ENCODE measurements around the gene TNFRSF1B. TPM values are rescaled to one million over a fixed set of nuclear protein-coding genes. Genes with fewer than 3 reads are reported as not detected.
A peak's percentile ranks its signal among the peaks of the same experiment; 100 is the strongest.

TNFRSF1B gene
- total RNA-seq, 1 donor from 2014 or later = 16.2 TPM

DNA sequence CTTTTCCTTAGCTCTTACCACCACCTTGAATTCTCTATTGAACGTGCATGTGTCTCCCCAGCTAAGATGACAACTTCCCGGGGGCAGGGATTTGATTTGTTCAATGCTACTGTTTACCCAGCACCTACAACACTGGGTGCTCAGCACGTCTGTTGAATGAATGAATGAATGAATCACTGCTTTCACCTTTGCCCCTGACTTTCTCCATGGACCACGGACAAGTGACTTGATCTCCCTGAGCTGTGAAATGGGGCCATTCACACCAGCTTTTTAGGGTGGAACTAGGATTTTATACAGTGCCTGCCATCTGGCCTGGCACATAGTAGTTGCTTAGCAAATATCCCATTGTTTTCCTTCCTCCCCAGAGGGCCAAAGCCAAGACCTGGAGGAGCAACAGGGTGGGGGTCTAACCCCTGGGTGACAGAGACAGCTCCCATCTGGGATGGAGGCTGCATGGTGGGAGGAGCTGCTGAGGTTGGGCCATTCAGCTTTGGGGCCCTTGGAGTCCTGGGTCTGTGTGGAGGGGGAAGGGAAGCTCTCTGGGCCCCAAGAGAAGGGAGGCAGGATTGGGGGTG, 15.7 kb downstream of the TNFRSF1B start:
- Histone ChIP-seq H3K27ac (replicated peaks) (peak overlapping the region; percentile 94), H3K27me3 (ENCODE audit: low read depth) (peaks cover 8% of the 10 kb centered on the region), H3K4me1 (peaks cover 94% of the 10 kb centered on the region), H3K9me3 (replicated peaks) (no peaks in the 10 kb centered on the region), H3K4me3 (no peak overlapping the region), H3K36me3 (no peaks in the 10 kb centered on the region)
- intact Hi-C loops (cut with micrococcal nuclease) = no loop called here
- TF ChIP-seq, protein P1, sequence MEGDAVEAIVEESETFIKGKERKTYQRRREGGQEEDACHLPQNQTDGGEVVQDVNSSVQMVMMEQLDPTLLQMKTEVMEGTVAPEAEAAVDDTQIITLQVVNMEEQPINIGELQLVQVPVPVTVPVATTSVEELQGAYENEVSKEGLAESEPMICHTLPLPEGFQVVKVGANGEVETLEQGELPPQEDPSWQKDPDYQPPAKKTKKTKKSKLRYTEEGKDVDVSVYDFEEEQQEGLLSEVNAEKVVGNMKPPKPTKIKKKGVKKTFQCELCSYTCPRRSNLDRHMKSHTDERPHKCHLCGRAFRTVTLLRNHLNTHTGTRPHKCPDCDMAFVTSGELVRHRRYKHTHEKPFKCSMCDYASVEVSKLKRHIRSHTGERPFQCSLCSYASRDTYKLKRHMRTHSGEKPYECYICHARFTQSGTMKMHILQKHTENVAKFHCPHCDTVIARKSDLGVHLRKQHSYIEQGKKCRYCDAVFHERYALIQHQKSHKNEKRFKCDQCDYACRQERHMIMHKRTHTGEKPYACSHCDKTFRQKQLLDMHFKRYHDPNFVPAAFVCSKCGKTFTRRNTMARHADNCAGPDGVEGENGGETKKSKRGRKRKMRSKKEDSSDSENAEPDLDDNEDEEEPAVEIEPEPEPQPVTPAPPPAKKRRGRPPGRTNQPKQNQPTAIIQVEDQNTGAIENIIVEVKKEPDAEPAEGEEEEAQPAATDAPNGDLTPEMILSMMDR (IDR thresholded peaks at IDR 0.05; ENCODE audit: borderline replicate concordance) = no peak
- DNase-seq = no peak

DNA sequence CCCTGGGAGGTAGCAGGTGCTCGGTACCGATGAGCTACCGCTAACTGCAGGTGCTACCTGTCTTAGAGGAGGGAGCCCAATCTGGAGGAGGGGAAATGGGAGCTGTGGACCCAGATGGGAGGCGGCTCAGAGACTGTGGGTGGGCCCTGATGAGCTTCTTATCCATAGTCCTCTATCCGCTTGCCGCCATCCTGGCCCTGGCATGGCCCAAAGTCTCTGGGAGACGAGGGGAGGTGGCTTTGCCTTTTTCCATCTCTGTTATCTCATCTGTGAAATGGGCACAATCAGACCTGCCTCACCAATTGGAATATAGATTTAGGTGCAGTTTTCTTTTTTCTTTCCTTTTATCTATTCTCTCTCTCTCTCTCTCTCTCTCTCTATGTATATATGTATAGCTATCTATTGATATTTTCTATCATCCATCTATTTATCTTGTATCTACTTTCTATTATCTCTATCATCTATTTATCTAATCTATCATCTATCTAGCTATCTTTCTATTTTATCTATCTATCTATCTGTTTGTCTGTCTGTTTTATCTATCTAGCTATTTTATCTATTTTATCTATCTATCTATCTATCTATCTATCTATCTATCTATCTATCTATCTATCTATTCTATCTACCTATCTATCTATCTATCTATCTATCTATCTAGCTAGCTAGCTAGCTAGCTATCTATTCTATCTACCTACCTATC, 16.5 kb downstream of the TNFRSF1B start:
- intact Hi-C loops (cut with micrococcal nuclease) = no loop called here
- DNase-seq = no peak
- no peaks in the 10 kb centered on the region for H3K9me3 ChIP-seq (replicated peaks)
- TF ChIP-seq, protein P1 (IDR thresholded peaks at IDR 0.05; ENCODE audit: borderline replicate concordance) = no peak
- H3K27ac ChIP-seq (replicated peaks) = peak overlapping the region; percentile 94
- H3K4me1 ChIP-seq = peaks cover 94% of the 10 kb centered on the region
- no peak overlapping the region for H3K4me3 ChIP-seq
- H3K36me3 ChIP-seq = no peaks in the 10 kb centered on the region
- peaks cover 4% of the 10 kb centered on the region for H3K27me3 ChIP-seq (ENCODE audit: low read depth)

DNA sequence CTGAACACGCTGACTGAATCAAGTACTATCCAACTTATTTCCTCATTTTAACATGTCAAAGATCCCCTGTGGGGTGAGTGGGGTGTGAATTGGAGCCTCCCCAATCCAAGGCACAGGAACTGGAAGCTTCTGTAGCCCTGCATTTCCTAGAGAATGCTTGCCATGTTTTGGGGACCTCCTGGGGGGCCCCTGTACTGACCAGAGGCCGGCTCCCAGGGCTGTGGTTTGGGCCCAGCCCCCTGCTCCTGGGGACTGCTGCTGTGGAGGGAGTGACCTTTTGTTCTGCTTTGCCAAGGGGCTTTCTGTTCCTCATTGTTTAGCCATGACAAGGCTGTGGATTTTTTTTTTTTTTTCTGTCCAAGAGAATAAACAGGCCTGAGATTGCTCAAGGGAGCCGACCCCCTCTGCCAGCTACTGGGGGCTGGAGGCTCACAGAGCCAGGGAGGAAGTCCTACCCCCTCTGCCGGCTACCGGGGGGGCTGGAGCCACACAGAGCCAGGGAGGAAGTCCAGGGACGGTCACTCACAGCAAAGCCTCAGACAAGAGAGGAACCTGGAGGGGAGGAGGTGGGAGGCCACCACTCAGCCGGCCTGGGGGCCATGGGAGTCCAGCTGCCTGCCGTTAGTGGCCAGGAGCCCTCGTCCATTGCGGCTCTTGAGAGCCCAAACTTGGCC, 17.4 kb downstream of the TNFRSF1B start:
- peak overlapping the region; percentile 56 for H3K4me3 ChIP-seq
- peak overlapping the region; percentile 94 for H3K27ac ChIP-seq (replicated peaks)
- TF ChIP-seq, protein P1 (IDR thresholded peaks at IDR 0.05; ENCODE audit: borderline replicate concordance) = peak; percentile 51
- intact Hi-C loops (cut with micrococcal nuclease) = no loop called here
- no peaks in the 10 kb centered on the region for H3K9me3 ChIP-seq (replicated peaks)
- H3K36me3 ChIP-seq = no peaks in the 10 kb centered on the region
- H3K27me3 ChIP-seq (ENCODE audit: low read depth) = peaks cover 4% of the 10 kb centered on the region
- H3K4me1 ChIP-seq = peaks cover 94% of the 10 kb centered on the region
- peak; percentile 86 for DNase-seq

DNA sequence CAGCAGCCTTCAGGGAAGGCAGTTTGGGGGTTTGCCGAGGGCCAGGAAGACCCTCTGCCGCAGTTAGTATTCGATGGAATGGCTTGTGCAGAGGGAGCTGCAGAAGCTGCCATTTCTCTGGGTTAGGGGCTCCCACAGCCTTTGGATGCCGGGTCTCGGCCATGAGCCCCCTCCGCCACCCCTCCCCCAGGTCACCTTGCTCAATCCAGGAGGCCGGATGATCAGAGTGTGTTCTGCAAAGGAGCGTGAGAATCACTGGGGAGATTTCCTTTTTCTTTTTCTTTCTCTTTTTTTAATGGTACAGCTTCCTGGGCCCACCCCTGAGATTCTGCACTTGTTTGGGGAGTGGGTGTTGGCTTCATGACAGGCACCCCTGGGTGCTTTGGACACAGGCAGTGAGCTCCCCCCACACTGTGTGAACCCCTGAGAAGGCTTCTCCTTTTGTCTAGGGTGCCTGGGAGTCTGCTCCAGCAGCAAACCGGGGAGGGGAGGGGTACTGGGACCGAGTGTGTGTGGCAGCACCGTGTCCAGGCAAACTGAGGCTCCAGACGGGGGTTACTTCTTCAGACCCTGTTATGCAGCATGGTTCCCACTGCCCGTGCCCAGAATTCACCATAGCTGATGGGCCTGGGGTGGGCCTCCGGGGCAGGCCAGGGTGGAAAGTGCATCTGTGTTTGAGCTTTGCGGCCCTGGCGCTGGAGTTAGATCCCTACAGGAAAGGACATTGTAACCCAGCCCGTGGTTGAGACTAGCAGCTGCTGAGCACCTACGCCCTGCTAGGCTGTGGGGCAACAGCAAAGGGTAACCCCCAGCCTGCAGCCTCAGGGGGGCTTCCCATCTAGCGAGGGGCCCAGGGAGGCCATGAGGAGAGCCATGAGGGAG, 18.5 kb downstream of the TNFRSF1B start:
- H3K27ac ChIP-seq (replicated peaks) = peak overlapping the region; percentile 94
- no peak for DNase-seq
- H3K36me3 ChIP-seq = no peaks in the 10 kb centered on the region
- TF ChIP-seq, protein P1 (IDR thresholded peaks at IDR 0.05; ENCODE audit: borderline replicate concordance) = no peak
- peaks cover 86% of the 10 kb centered on the region for H3K4me1 ChIP-seq
- H3K9me3 ChIP-seq (replicated peaks) = no peaks in the 10 kb centered on the region
- intact Hi-C loops (cut with micrococcal nuclease) = no loop called here
- H3K27me3 ChIP-seq (ENCODE audit: low read depth) = no peaks in the 10 kb centered on the region
- peak overlapping the region; percentile 56 for H3K4me3 ChIP-seq
